Gastrocnemius medialis (tissue), 4 donors: ENCODE results near the gene ELMO1. TPM values are rescaled to one million over a fixed set of nuclear protein-coding genes. Genes with fewer than 3 reads are reported as not detected.

Experiments
- ATAC-seq, 2 donors: fragments of 150-250 bp; one replicate each; pipeline ENCODE4 v1.9.1; 2016
- DNase-seq, 2 donors: peaks; one replicate each; pipeline ENCODE4 v3.0.0-alpha.2; 2019
- H3K27ac ChIP-seq, 4 donors: fragments of 200-600 bp; sonication (generic); 1 replicate in 1 of 4; 2 replicates in 3 of 4; pipeline ENCODE4 v1.5.1; 2016 to 2018; ENCODE audit warnings: mild to moderate bottlenecking in 2 of 4, moderate library complexity in 1 of 4
- H3K27me3 ChIP-seq, 3 donors: fragments of 200-600 bp; sonication (generic) in 2 of 3; 1 replicate in 1 of 3; 2 replicates in 2 of 3; pipeline versions ENCODE4 v1.5.1 to v1.6.0; 2016 to 2019; ENCODE audit warnings: mild to moderate bottlenecking in 1 of 3, moderate library complexity in 1 of 3
- H3K36me3 ChIP-seq, 2 donors: fragments of 200-600 bp; sonication (generic) in 1 of 2; one replicate each; pipeline ENCODE4 v1.5.1; 2017 to 2018
- H3K4me1 ChIP-seq, 2 donors: fragments of 200-600 bp; sonication (generic) in 1 of 2; one replicate each; pipeline ENCODE4 v1.5.1; 2016 to 2017; ENCODE audit warnings: mild to moderate bottlenecking in 2 of 2
- H3K4me3 ChIP-seq, 4 donors: fragments of 200-600 bp; sonication (generic) in 3 of 4; 1 replicate in 1 of 4; 2 replicates in 3 of 4; pipeline ENCODE4 v1.5.1; 2016 to 2019; ENCODE audit warnings: mild to moderate bottlenecking in 2 of 4
- H3K9me3 ChIP-seq, 3 donors: fragments of 200-600 bp; sonication (generic) in 2 of 3; 1 replicate in 1 of 3; 2 replicates in 2 of 3; pipeline ENCODE4 v1.5.1; 2016 to 2019
- POLR2A ChIP-seq, 2 donors: fragments of 450-650 bp; IDR thresholded peaks; one replicate each; pipeline ENCODE4 v1.6.1; 2017; ENCODE audit warnings: antibody characterized with exemption in 2 of 2, mild to moderate bottlenecking in 2 of 2, moderate library complexity in 2 of 2
- in situ Hi-C, 4 donors: fragments of 200-750 bp; cut with MboI; loops; one replicate each; pipeline versions ENCODE4 v1.15.0 to v1.8.0; 2017; ENCODE audit warnings: low sequenced_read_pairs in 4 of 4
- intact Hi-C: fragments of 100-400 bp; cut with DNase I; formaldehyde crosslinking; loops from one replicate; pipeline ENCODE4 v1.15.1; 2023; ENCODE audit warnings: low total_unique reads
- total RNA-seq, 4 donors: library from RNA; depleted of rRNA; stranded (reverse); fragments of >200 nt; gene quantifications; one replicate each; pipeline versions ENCODE4 v1.1.0 to v1.2.3, GENCODE V29; 2016
- TF ChIP-seq, protein P1 (sequence below), 5 experiments: fragments of 450-650 bp in 3 of 5; fragments of 200-600 bp in 2 of 5; sonication (generic) in 2 of 5; IDR thresholded peaks in 4 of 5; conservative IDR thresholded peaks in 1 of 5; 1 replicate in 4 of 5; 2 replicates in 1 of 5; pipeline ENCODE4 v1.5.1; 2016 to 2019; ENCODE audit warnings: antibody characterized with exemption in 5 of 5, mild to moderate bottlenecking in 3 of 5, moderate library complexity in 3 of 5

Gene ELMO1
- total RNA-seq, 4 donors from 2014 or later: 8.4 to 18.9 (median 14.6) TPM

DNA sequence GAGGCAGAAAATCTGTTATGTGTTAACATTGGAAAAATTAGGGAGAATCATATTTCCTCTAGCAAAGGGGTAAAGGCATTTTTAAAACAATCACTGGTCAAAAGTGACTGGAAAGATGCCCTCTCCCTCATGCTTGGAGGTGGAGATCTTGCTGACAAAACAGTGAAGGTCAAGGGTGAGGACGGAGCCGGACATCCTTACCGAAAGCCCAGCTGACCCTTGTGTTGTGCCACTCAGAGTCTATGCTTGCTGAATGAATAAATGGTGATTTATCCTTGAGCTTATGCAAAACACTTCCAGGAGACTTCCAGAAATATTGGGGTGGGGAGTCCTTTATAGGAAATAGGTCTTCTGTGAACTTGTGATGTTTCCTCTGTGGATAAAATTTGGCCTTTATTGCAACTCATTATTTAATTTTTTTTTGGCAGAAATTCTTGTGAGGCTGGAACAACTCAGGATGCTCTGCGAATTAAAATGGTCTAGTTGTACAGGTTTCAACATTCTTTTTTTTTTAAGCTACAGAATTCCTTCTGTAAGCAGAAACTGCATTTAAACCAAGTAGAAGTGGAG, 28.3 kb upstream of the ELMO1 start:
- no peak overlapping the region for H3K27ac ChIP-seq
- H3K9me3 ChIP-seq: no peaks in the 10 kb centered on the region
- DNase-seq (no peak), ATAC-seq (no peak)
- no peaks in the 10 kb centered on the region for H3K36me3 ChIP-seq
- no peaks in the 10 kb centered on the region for H3K27me3 ChIP-seq
- in situ Hi-C loops (loop anchor here in 1 of 4 donors (25.0 kb wide), 1 partner anchor 240 kb away; no protein-coding TSS in a partner anchor), intact Hi-C loops (no loop called here)
- H3K4me1 ChIP-seq: no peaks in the 10 kb centered on the region
- no peak overlapping the region for H3K4me3 ChIP-seq
- TF ChIP-seq, protein P1, sequence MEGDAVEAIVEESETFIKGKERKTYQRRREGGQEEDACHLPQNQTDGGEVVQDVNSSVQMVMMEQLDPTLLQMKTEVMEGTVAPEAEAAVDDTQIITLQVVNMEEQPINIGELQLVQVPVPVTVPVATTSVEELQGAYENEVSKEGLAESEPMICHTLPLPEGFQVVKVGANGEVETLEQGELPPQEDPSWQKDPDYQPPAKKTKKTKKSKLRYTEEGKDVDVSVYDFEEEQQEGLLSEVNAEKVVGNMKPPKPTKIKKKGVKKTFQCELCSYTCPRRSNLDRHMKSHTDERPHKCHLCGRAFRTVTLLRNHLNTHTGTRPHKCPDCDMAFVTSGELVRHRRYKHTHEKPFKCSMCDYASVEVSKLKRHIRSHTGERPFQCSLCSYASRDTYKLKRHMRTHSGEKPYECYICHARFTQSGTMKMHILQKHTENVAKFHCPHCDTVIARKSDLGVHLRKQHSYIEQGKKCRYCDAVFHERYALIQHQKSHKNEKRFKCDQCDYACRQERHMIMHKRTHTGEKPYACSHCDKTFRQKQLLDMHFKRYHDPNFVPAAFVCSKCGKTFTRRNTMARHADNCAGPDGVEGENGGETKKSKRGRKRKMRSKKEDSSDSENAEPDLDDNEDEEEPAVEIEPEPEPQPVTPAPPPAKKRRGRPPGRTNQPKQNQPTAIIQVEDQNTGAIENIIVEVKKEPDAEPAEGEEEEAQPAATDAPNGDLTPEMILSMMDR (IDR thresholded peaks at IDR 0.05 in 4 of 5, conservative IDR thresholded peaks at IDR 0.05 in 1 of 5): no peak
- TF ChIP-seq POLR2A (IDR thresholded peaks at IDR 0.05): no peak

DNA sequence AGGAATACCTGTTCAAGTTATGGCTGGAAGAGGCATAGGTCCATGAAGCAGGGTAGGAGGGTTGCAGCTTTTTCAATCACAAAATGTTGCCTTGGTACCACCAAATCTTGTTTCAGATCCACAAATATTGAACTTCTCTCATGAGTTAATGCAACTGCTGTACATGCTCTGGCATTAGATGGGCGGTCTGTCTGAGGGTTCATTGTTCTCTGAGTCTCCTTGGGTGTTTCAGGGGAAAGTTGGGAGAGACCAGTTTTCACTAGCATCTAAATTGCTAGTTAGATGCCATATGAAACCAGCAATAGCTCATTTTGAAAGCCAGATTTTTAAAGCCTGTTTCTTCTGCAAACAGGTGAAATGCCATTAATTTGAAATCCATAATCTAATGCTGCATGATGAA, 27.8 kb upstream of the ELMO1 start:
- intact Hi-C loops: no loop called here
- no peak for ATAC-seq
- TF ChIP-seq POLR2A (IDR thresholded peaks at IDR 0.05): no peak
- TF ChIP-seq, protein P1 (IDR thresholded peaks at IDR 0.05 in 4 of 5, conservative IDR thresholded peaks at IDR 0.05 in 1 of 5): no peak
- no peaks in the 10 kb centered on the region for H3K36me3 ChIP-seq
- no peaks in the 10 kb centered on the region for H3K27me3 ChIP-seq
- DNase-seq: no peak
- in situ Hi-C loops: loop anchor here in 1 of 4 donors (25.0 kb wide), 1 partner anchor 239 kb away; no protein-coding TSS in a partner anchor
- H3K4me1 ChIP-seq: no peaks in the 10 kb centered on the region
- no peak overlapping the region for H3K4me3 ChIP-seq
- H3K9me3 ChIP-seq: no peaks in the 10 kb centered on the region
- H3K27ac ChIP-seq: no peak overlapping the region

DNA sequence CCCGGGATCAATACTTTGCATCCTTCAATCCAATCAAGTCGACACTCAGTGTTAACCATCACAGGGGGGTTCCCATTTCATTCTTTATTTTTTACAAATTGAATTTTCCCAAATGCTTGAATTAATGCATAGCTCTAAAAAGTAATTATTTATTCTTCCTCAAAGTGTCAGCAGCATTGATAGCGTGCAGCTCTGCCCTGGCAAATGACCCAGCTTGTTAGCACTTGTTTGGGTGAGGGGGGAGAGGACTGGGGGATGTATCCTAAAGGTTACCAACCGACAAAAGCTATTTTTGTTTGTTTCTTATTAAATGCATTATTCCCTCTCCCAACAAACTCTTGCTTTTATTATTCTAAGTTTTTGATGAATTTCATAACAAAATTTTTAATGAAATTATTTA, 27.0 kb upstream of the ELMO1 start:
- H3K4me1 ChIP-seq: no peaks in the 10 kb centered on the region
- DNase-seq (no peak), ATAC-seq (no peak)
- no peak overlapping the region for H3K27ac ChIP-seq
- TF ChIP-seq POLR2A (IDR thresholded peaks at IDR 0.05): no peak
- TF ChIP-seq, protein P1 (IDR thresholded peaks at IDR 0.05 in 4 of 5, conservative IDR thresholded peaks at IDR 0.05 in 1 of 5): no peak
- H3K9me3 ChIP-seq: no peaks in the 10 kb centered on the region
- no peaks in the 10 kb centered on the region for H3K36me3 ChIP-seq
- in situ Hi-C loops (loop anchor here in 1 of 4 donors (25.0 kb wide), 1 partner anchor 238 kb away; no protein-coding TSS in a partner anchor), intact Hi-C loops (no loop called here)
- no peaks in the 10 kb centered on the region for H3K27me3 ChIP-seq
- no peak overlapping the region for H3K4me3 ChIP-seq

DNA sequence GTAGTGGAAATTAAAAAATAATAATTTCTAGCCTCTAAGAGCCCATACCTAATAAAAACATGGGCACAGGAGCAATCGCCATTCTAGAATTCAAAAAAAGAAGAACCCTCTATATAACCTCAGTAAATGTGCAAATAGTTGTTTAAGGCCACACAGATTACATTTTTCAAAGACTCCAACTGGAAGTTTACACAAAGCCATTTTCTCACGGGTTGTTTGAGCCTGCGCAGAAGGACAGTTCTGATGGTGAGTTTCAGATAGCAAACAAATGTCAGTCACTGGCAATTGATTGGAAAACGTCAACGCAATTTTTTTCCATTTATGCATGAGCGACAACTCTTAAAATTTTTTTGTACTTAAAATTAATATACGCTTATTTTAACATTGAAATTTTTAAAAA, 23.0 kb upstream of the ELMO1 start:
- Histone ChIP-seq H3K27ac (no peak overlapping the region), H3K4me3 (no peak overlapping the region), H3K27me3 (no peaks in the 10 kb centered on the region), H3K36me3 (no peaks in the 10 kb centered on the region), H3K9me3 (no peaks in the 10 kb centered on the region), H3K4me1 (no peaks in the 10 kb centered on the region)
- no peak for DNase-seq
- no peak for ATAC-seq
- intact Hi-C loops (no loop called here), in situ Hi-C loops (no loop called here)
- TF ChIP-seq POLR2A (IDR thresholded peaks at IDR 0.05): no peak
- TF ChIP-seq, protein P1 (IDR thresholded peaks at IDR 0.05 in 4 of 5, conservative IDR thresholded peaks at IDR 0.05 in 1 of 5): no peak

DNA sequence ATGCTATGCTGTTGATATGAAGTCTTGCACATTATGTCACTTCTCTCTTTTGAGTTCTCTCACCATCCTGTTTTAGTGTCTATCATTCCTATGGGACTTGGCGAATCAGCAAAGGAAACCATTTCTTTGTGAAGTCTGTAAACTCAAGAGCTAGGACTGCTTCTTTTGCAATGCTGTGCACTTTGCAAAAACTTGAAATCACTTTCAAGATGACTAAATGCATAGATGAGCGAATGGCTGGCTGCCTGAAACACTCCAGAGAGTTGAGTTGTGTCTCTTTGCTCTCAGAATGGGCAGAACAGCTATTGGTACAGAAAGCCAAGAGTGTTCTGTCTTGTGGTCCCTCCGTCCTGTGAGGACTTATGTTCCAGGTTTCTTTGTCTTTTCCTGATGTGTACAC, 18.3 kb upstream of the ELMO1 start:
- TF ChIP-seq, protein P1 (IDR thresholded peaks at IDR 0.05 in 4 of 5, conservative IDR thresholded peaks at IDR 0.05 in 1 of 5): no peak
- no peak for TF ChIP-seq POLR2A (IDR thresholded peaks at IDR 0.05)
- Histone ChIP-seq H3K36me3 (no peaks in the 10 kb centered on the region), H3K27ac (no peak overlapping the region), H3K27me3 (no peaks in the 10 kb centered on the region), H3K4me1 (no peaks in the 10 kb centered on the region), H3K9me3 (no peaks in the 10 kb centered on the region), H3K4me3 (no peak overlapping the region)
- intact Hi-C loops (no loop called here), in situ Hi-C loops (no loop called here)
- no peak for ATAC-seq
- DNase-seq: no peak
